ENCODE data around the gene GPR148. TPM values are rescaled to one million over a fixed set of nuclear protein-coding genes. Genes with fewer than 3 reads are reported as not detected.

Gene GPR148
- total RNA-seq, 1 experiment from 2014 or later: not detected

- Histone ChIP-seq H3K4me1 (ENCODE audit: insufficient read depth, low read length, poor library complexity, severe bottlenecking) (no peaks in the 10 kb centered on the region), H3K27me3 (replicated peaks; ENCODE audit: insufficient read depth, low read depth, low read length, poor library complexity) (peaks cover 35% of the 10 kb centered on the region), H3K27ac (ENCODE audit: low read depth, low read length, poor library complexity, severe bottlenecking) (no peak overlapping the region), H3K9me3 (ENCODE audit: low read depth, low read length, poor library complexity, severe bottlenecking) (no peaks in the 10 kb centered on the region), H3K36me3 (ENCODE audit: insufficient read depth, low read length, poor library complexity, severe bottlenecking) (no peaks in the 10 kb centered on the region), H3K4me3 (ENCODE audit: low read depth, low read length, poor library complexity, severe bottlenecking) (no peak overlapping the region)
- TF ChIP-seq, protein P1, sequence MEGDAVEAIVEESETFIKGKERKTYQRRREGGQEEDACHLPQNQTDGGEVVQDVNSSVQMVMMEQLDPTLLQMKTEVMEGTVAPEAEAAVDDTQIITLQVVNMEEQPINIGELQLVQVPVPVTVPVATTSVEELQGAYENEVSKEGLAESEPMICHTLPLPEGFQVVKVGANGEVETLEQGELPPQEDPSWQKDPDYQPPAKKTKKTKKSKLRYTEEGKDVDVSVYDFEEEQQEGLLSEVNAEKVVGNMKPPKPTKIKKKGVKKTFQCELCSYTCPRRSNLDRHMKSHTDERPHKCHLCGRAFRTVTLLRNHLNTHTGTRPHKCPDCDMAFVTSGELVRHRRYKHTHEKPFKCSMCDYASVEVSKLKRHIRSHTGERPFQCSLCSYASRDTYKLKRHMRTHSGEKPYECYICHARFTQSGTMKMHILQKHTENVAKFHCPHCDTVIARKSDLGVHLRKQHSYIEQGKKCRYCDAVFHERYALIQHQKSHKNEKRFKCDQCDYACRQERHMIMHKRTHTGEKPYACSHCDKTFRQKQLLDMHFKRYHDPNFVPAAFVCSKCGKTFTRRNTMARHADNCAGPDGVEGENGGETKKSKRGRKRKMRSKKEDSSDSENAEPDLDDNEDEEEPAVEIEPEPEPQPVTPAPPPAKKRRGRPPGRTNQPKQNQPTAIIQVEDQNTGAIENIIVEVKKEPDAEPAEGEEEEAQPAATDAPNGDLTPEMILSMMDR (conservative IDR thresholded peaks at IDR 0.05; ENCODE audit: low read depth, low read length): no peak
- no peak for TF ChIP-seq EZH2 (IDR thresholded peaks at IDR 0.05; ENCODE audit: borderline replicate concordance, low read depth, low read length, poor library complexity, severe bottlenecking)
- no TSS peak for BruUV-seq (replicated peaks)
- ChIA-PET CTCF (no interaction called here), POLR2A (ENCODE audit: low non-redundant PET) (interaction anchor here (0.6 kb wide), 1 partner anchor 119 kb away, joined by 5 read pairs; no protein-coding TSS in a partner anchor)
- intact Hi-C loops (cut with micrococcal nuclease; ENCODE audit: unreplicated experiment): no loop called here
- no peak for DNase-seq (ENCODE audit: low spot score)
Observed at GRCh38 chr2:130762031-130762909, 33.4 kb downstream of the GPR148 start.

DNA sequence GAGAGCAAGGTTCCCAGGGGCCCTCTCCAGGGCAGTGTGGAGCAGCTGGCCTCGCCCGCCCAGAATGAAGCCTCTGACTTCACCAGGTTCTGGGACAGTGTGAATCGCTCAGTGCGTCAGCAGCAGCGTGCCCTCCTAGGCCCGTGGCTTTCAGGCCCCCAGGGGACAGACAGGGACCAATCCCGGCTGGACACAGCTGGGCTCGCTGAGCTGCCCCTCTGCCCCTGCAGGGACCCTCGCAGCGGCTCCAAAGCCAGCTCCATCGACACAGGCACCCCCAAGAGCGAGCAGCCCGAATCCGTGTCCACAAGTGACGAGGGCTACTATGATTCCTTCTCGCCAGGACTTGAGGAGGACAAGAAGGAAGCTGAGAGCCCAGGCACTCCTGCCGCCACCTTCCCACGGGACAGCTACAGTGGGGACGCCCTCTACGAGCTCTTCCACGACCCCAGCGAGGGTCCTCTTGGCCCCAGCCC is 34.1 kb downstream of the GPR148 start:
- ChIA-PET CTCF (no interaction called here), POLR2A (ENCODE audit: low non-redundant PET) (interaction anchor here (0.6 kb wide), 1 partner anchor 119 kb away, joined by 5 read pairs; no protein-coding TSS in a partner anchor)
- intact Hi-C loops (cut with micrococcal nuclease; ENCODE audit: unreplicated experiment): no loop called here
- H3K36me3 ChIP-seq (ENCODE audit: insufficient read depth, low read length, poor library complexity, severe bottlenecking): no peaks in the 10 kb centered on the region
- no peak overlapping the region for H3K27ac ChIP-seq (ENCODE audit: low read depth, low read length, poor library complexity, severe bottlenecking)
- no peak for TF ChIP-seq EZH2 (IDR thresholded peaks at IDR 0.05; ENCODE audit: borderline replicate concordance, low read depth, low read length, poor library complexity, severe bottlenecking)
- TF ChIP-seq, protein P1 (conservative IDR thresholded peaks at IDR 0.05; ENCODE audit: low read depth, low read length): no peak
- peaks cover 30% of the 10 kb centered on the region for H3K27me3 ChIP-seq (replicated peaks; ENCODE audit: insufficient read depth, low read depth, low read length, poor library complexity)
- DNase-seq (ENCODE audit: low spot score): no peak
- BruUV-seq (replicated peaks): no TSS peak
- no peaks in the 10 kb centered on the region for H3K9me3 ChIP-seq (ENCODE audit: low read depth, low read length, poor library complexity, severe bottlenecking)
- H3K4me1 ChIP-seq (ENCODE audit: insufficient read depth, low read length, poor library complexity, severe bottlenecking): no peaks in the 10 kb centered on the region
- H3K4me3 ChIP-seq (ENCODE audit: low read depth, low read length, poor library complexity, severe bottlenecking): no peak overlapping the region

- no peak overlapping the region for H3K4me3 ChIP-seq (ENCODE audit: low read depth, low read length, poor library complexity, severe bottlenecking)
- H3K27ac ChIP-seq (ENCODE audit: low read depth, low read length, poor library complexity, severe bottlenecking): no peak overlapping the region
- DNase-seq (ENCODE audit: low spot score): no peak
- no peaks in the 10 kb centered on the region for H3K36me3 ChIP-seq (ENCODE audit: insufficient read depth, low read length, poor library complexity, severe bottlenecking)
- ChIA-PET POLR2A (ENCODE audit: low non-redundant PET) (no interaction called here), CTCF (no interaction called here)
- no TSS peak for BruUV-seq (replicated peaks)
- H3K4me1 ChIP-seq (ENCODE audit: insufficient read depth, low read length, poor library complexity, severe bottlenecking): no peaks in the 10 kb centered on the region
- peaks cover 26% of the 10 kb centered on the region for H3K27me3 ChIP-seq (replicated peaks; ENCODE audit: insufficient read depth, low read depth, low read length, poor library complexity)
- intact Hi-C loops (cut with micrococcal nuclease; ENCODE audit: unreplicated experiment): no loop called here
- no peak for TF ChIP-seq EZH2 (IDR thresholded peaks at IDR 0.05; ENCODE audit: borderline replicate concordance, low read depth, low read length, poor library complexity, severe bottlenecking)
- TF ChIP-seq, protein P1 (conservative IDR thresholded peaks at IDR 0.05; ENCODE audit: low read depth, low read length): no peak
- no peaks in the 10 kb centered on the region for H3K9me3 ChIP-seq (ENCODE audit: low read depth, low read length, poor library complexity, severe bottlenecking)
Observed at GRCh38 chr2:130763405-130763804, 34.5 kb downstream of the GPR148 start.
